ENCODE data around the gene FBXL16.

DNA sequence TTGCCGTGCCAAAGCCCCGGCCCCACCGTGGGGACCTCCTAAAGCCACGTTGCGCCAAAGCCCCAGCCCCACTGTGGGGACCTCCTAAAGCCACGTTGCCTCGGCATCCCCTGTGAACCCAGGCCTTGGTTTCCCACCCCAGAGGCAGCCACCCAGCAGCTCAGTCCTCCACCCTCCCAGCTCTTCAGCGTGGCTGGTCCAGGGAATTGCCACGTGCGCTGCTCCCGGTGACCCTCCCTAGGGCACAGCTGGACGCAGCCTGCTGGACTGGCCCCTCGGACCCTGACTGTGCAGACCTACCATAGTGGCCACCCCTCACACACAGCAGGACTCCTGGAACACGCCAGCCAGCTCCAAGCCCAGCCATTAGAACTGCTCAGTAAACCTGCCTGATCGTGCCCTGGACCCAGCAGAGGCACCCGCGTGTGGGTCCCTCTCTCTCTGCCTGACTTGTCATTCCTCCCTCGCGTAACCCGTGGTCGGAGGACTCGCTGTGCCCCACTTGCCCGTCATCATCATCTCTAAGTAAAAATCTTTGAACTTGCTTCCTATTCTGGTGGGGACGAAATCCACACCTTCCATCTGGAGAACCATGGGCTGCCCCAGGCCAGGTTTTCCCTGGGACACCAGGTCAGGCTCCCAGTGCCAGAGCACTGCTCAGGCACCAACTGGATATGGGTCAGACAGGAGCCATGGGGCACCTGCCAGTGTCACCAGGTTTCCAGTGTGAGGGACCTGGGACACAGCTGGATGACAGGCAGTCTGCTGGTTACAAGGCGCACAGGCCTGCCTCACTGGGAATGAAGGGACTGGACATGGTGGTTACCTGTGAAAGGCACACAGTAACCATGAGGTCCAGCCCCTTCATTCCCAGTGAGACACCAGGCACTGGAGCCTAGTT, 29.6 kb upstream of the FBXL16 start:
- TF ChIP-seq CTCF (IDR thresholded peaks at IDR 0.05) (no peak), MXI1 (IDR thresholded peaks at IDR 0.05; ENCODE audit: low read depth, low read length) (no peak), EZH2phosphoT487 (IDR thresholded peaks at IDR 0.05; ENCODE audit: borderline replicate concordance, low read depth) (no peak), POLR2AphosphoS5 (IDR thresholded peaks at IDR 0.05; ENCODE audit: low read depth, low read length) (no peak), RXRA (IDR thresholded peaks at IDR 0.05; ENCODE audit: borderline replicate concordance, low read depth) (no peak), EP300 (IDR thresholded peaks at IDR 0.05; ENCODE audit: borderline replicate concordance in 1 of 2, low read depth in 1 of 2, low read length in 1 of 2) (no peak), RAD21 (IDR thresholded peaks at IDR 0.05; ENCODE audit: low read length) (no peak), ELF1 (IDR thresholded peaks at IDR 0.05) (no peak)
- TF ChIP-seq, protein P1, sequence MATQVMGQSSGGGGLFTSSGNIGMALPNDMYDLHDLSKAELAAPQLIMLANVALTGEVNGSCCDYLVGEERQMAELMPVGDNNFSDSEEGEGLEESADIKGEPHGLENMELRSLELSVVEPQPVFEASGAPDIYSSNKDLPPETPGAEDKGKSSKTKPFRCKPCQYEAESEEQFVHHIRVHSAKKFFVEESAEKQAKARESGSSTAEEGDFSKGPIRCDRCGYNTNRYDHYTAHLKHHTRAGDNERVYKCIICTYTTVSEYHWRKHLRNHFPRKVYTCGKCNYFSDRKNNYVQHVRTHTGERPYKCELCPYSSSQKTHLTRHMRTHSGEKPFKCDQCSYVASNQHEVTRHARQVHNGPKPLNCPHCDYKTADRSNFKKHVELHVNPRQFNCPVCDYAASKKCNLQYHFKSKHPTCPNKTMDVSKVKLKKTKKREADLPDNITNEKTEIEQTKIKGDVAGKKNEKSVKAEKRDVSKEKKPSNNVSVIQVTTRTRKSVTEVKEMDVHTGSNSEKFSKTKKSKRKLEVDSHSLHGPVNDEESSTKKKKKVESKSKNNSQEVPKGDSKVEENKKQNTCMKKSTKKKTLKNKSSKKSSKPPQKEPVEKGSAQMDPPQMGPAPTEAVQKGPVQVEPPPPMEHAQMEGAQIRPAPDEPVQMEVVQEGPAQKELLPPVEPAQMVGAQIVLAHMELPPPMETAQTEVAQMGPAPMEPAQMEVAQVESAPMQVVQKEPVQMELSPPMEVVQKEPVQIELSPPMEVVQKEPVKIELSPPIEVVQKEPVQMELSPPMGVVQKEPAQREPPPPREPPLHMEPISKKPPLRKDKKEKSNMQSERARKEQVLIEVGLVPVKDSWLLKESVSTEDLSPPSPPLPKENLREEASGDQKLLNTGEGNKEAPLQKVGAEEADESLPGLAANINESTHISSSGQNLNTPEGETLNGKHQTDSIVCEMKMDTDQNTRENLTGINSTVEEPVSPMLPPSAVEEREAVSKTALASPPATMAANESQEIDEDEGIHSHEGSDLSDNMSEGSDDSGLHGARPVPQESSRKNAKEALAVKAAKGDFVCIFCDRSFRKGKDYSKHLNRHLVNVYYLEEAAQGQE (IDR thresholded peaks at IDR 0.05; ENCODE audit: low read depth, low read length), result no peak
